Stimulated activated CD8-positive, alpha-beta memory T cell treated with anti-CD3 and anti-CD28 coated beads, Interleukin-15, amount 100 ng/mL, for 1 hour (primary cell): ENCODE results near the gene ASRGL1.

Experiments
- DNase-seq: peaks from one replicate; pipeline ENCODE4 v3.0.0-alpha.2; 2020; ENCODE audit warnings: low read depth

Gene ASRGL1

GRCh38 chr11:62393061-62393611 lies 55.9 kb downstream of the ASRGL1 start:
- no peak for DNase-seq

DNA sequence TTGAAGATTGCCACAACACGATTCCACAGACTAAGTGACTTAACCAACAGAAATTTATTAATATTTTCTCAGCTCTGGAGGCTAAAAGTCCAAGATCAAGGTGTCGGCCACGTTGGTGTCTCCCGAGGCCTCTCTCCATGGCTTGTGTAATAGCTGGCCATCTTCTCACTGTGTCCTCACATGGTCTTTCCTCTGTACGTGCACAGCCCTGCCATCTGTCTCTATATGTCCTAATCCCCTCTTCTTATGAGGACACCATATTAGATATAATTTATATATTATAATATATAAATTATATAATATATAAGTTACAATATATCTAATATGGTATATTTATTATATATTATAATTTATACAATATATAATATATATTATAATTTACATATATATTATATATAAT lies 56.5 kb downstream of the ASRGL1 start:
- no peak for DNase-seq

- DNase-seq: no peak
Measured at GRCh38 chr11:62394825-62395538, 57.7 kb downstream of the ASRGL1 start.

DNA sequence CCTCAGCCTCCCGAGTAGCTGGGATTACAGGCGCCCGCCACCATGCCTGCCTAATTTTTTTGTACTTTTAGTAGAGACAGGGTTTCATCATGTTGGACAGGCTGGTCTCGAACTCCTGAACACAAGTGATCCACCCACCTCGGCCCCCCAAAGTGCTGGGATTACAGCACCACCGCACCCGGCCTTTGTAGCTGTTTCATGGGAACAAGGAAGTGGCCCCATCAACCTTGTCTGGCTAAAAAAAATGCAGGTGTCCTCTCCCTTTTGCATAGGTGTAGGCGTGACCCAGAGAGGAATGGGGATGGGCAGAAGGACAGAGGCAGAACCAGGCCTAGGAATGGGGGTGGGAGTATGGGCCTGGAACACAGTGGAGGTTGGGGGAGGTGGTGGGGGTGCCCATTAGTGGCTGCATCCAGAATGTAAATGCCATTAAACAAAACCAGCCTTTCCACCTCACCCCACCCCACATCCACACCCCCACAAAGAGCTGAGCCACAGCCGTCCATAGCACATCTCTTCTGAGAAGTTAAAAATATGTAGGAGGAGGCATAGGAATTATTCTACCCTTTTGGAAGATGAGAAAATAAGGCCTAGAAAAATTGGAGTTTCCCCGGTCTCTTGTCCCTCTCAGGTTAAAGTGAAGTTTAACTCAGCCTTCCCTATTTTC lies 58.8 kb downstream of the ASRGL1 start:
- DNase-seq: no peak

DNA sequence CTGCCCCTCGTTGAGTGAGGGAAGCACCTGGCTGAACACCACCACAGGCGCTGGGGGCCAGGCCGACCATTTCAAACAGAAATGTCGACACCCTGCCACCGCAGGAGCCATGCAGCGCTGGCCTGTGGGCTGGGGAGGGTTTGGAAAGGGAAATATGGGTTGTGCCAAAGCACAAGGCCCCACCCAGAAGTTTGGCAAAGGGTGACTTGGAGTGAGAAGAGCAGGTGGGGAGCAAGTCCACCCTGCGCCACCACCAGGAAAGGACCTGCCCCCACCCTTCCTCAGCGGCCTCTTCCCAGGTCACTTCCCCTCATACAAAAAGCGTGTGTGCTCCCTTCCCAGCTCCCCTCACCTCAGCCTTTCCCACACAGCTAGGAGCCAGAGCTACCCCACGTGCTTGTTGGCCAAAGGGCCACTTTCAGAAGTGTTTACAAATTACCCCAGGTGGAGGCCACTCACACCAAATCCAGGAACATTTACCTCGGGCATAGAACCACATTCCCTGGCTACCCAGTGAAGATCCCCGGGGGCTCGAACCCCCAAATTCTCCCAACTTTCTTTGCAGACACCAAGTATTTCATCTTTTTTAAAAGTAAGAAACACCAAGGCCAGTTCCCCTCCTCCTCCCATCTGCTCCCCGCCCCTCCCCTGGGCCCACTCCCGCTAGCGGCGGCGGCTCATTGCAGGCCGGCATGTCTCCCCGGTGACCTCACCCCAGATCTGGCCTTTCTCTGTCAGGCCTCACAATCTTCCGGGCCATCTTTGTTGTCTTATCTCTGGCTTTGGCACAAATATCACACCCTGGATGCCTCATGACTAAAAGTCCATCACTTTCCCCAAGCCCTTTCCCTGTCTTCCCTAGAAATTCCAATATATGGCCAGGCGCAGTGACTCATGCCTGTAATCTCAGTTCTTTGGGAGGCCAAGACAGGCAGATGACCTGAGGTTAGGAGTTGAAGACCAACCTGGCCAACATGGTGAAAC lies 61.1 kb downstream of the ASRGL1 start:
- DNase-seq: no peak

DNA sequence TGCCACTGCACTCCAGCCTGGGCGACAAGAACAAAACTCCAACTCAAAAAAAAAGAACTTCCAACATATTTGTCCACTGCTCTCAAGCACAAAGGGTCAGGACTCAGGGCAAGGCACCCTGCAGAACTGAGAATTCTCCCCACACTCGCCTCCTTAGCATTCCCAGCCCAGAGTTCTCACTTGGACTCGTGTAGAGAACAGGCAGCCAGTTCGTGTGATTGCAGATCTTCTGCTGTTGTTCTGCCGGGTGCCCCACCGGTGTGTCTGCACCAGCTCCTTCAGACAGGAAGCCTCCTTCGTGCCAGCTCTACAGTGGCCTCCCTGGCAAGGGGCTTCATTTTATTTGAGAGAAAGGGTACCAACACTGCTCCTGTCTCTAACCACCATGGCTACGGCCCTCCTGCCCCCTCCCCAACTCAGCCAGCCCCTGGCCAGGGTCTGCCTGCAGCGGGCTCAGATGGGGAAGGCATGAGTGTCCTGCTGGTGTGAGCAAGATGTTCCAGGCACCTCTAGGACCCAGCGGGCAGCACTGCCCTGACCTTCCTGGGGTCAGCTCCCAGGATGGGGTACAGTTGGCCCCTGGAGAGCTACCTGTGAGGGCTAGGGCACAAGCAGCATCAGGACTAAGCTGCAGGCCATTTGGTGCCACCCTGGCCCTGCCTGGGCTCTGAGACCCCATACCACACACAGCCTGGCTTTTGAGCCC lies 62.1 kb downstream of the ASRGL1 start:
- DNase-seq: no peak

DNA sequence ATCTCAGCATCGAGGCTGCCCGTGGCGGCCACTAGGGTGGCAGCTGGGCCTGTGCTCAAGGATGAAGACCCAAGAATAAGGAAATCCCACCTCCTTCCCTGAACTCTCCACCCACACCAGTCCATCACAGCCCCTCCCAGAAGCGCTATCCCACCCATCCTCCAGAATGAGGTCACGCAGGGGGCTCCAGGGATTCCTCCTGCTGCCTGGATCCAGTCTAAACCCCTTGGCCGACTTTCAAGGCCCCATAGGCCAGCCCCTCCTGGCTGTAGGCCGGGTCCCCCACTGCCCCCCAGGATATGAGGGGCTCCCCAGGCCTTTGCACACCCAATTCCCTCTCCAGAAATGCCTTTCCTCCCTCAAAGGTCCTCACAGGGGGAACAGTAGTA lies 62.6 kb downstream of the ASRGL1 start:
- no peak for DNase-seq

GRCh38 chr11:62400281-62400680 lies 63.0 kb downstream of the ASRGL1 start:
- no peak for DNase-seq

DNA sequence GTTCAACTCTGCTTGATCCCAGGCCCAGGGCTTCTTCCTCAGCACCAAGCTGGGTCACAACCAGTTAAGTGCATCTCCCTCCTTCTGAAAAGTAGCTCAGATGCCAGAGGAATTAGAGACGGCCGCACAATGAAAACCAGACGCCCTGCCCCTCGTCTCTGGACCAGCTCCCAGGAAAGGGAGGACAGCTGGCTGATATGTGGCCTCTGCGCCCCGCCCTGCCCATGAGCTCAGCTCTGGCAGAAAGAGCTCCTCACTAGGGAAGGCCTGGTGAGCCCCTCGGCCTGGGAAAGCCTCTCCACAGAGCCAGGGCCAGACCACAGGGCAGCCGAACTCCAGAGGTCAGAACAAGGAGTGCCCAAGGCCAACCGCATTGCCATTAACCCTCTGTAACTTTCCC lies 63.5 kb downstream of the ASRGL1 start:
- no peak for DNase-seq

DNA sequence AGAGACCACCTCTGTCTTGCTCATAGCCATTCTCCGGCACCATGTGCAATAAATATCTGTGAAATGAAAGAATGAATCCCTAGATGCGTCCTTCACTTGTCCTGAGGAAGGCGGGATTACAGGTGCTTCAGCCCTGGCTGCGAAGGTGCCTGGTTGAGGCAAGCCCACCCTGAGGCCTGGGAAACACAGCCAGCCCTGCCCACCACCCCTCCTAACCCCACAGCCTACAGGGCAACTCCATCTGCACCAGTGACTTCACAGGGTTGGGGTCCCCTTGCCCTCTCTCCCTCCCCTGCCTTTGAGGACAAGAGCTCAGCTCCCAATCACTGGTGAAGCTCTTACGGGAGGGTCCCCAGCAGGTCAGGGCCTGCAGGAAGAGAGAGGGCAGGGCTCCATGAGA lies 64.1 kb downstream of the ASRGL1 start:
- DNase-seq: no peak

DNA sequence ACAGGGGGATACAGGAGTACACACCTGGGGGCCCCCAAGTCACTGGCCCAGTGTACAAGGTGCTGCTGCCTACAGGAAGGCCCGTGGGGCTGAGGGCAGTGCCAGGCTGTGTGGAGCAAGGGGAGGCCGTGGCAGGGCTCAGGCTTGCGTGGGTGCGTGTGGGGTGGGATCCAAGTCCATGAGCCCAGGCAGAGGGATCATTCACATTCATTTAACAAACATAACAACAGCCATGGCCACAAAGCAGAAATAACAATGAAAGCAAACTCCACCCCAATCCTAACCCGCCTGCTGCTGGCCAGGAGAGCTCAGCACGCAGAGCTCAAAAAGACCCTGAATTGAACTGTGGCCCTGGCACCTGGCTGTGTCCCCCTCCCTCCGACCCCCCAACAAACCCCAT lies 64.6 kb downstream of the ASRGL1 start:
- no peak for DNase-seq

DNA sequence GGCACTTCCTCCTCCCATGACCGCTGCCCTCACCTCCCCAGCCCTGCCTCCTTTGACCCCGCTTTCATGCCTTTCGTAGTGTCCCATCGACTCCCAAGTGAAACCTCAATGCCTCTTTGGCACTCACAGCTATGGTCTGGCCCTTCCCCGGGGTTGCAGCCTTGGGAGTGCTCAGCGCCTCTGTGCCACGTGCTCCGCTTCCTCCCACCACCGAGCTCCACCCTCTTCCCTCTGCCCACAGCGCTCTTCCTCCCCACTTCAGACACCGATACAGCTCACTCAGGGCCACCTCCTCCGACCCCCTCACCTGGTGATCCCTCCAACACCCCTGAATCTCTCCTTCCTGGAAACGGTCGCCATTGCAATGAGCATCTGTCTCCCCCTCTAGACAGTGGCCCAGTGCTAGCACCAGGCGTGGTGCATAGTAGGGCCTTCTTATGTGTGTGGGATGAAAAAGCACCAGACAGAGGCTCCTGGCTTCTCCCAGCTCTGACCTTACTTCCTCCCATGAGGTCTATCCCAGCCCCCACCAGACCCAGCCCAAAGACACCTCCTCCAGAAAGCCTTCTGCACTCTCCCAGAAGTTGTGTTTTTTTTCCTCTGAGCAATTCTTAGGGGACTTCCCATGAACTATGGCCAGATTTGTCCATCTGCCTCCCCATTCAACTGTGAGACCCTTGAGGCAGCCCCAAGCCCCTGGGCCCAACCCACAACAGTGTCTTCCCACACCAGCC lies 65.1 kb downstream of the ASRGL1 start:
- no peak for DNase-seq

GRCh38 chr11:62402960-62403730 lies 65.9 kb downstream of the ASRGL1 start:
- DNase-seq: no peak

GRCh38 chr11:62404435-62404834 lies 67.2 kb downstream of the ASRGL1 start:
- no peak for DNase-seq

GRCh38 chr11:62404901-62405300 lies 67.7 kb downstream of the ASRGL1 start:
- no peak for DNase-seq

- DNase-seq: no peak
Measured at GRCh38 chr11:62406034-62406433, 68.8 kb downstream of the ASRGL1 start.

DNA sequence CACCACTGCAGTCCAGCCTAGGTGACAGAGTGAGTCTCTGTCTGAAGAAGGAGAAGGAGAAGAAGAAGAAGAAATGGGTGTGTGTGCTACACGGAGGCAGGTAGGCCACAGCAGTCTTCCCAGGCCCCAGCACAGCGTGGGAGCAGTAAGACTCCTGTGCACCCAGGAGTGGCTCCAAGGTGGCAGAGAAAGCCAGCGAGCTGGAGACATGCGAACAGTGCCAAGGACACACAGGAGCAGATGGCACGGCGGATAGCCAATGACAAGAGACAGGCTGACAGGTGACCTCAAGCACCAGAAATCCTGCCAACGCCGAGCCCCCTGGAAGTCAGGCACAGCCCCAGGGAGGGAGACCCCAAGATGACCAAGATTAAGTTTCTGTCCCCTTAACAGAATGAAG lies 72.6 kb downstream of the ASRGL1 start:
- DNase-seq: no peak

GRCh38 chr11:62410972-62411371 lies 73.7 kb downstream of the ASRGL1 start:
- no peak for DNase-seq

DNA sequence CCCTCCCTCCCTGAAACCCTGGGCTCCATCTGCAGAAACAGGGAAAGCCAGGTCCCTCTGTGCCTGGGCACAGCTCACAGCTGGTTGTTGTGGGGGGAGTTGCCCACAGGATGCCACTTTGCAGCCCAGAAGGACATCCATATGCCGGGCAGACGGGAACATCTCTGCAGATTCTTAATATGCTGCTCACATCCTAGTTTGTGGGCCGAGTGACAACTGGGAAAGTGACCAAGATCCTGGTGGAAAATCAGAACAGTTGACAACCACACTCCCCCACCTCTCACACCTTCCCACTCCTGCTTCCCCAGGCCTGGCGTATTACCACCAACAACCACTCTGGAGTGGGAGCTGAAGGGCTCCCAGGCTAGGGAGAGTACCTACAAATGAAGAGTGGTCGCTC lies 74.3 kb downstream of the ASRGL1 start:
- DNase-seq: no peak

DNA sequence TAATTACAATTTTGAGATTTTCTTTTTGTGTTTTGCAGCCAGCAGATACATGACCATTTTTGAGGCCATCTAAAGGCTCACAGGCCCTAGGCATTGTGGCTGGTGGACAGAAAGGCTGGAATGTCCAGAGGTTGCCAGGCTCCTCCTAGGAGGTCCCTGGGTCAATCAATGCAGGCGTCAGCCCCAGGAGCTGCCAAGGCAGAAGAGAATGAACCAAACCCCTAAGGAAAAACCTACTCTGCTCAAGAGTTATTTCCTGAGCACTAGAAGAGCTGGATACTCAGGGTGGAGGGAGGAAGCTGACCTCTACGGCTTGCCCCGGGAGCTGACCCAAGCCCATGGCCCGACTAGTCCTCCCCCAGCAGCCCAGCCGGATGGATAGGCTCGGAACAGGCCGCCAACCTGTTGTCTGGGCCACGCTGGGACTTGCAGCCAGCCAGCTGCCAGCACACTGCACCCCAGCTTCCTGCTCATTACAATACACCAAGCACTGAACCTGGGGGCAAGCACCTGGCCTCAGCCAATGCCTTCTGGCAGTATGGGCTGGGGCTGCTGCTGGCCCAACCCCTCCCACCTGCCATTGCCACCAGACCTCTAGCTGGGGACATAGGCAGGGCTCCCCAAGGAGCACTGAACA lies 75.9 kb downstream of the ASRGL1 start:
- DNase-seq: no peak
